Measurements from ENCODE around the gene RIMS1. TPM values are rescaled to one million over a fixed set of nuclear protein-coding genes. Genes with fewer than 3 reads are reported as not detected.

The RIMS1 gene
- total RNA-seq, 1 donor from 2014 or later: 6.3 TPM

- no peak for DNase-seq (ENCODE audit: low spot score in 2 of 2, unreplicated experiment in 2 of 2)
- Mint-ChIP-seq H3K4me1 (no peaks in the 10 kb centered on the region), H3K27me3 (ENCODE audit: low read depth) (no peaks in the 10 kb centered on the region), H3K9me3 (no peaks in the 10 kb centered on the region), H3K36me3 (no peaks in the 10 kb centered on the region), H3K4me3 (no peak overlapping the region), H3K27ac (no peak overlapping the region)
- TF ChIP-seq CTCF (IDR thresholded peaks at IDR 0.05; ENCODE audit: unreplicated experiment): no peak
Measured at GRCh38 chr6:72238021-72238420, 351.7 kb downstream of the RIMS1 start.

DNA sequence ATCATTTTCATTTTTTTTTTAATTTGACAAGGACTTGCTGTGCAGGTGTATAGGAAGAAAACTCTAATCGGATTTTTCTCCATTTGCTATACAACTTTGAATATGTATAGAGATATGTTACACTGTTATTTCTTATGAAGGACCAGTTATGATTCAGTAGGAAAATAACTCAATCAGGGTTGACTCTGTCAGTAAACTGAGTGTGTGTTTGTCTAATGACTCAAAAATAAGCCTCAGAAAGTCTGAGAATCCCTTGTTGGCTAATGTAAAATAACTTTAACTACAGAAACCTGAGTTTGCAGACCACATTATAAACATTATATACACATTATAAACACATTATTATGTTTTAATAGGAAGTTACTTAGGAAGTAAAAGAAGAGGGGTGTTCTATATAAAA, 352.6 kb downstream of the RIMS1 start:
- no peak for DNase-seq (ENCODE audit: low spot score in 2 of 2, unreplicated experiment in 2 of 2)
- no peak for TF ChIP-seq CTCF (IDR thresholded peaks at IDR 0.05; ENCODE audit: unreplicated experiment)
- Mint-ChIP-seq H3K9me3 (no peaks in the 10 kb centered on the region), H3K36me3 (no peaks in the 10 kb centered on the region), H3K4me1 (no peaks in the 10 kb centered on the region), H3K4me3 (no peak overlapping the region), H3K27ac (no peak overlapping the region), H3K27me3 (ENCODE audit: low read depth) (no peaks in the 10 kb centered on the region)

- no peak for DNase-seq (ENCODE audit: low spot score in 2 of 2, unreplicated experiment in 2 of 2)
- Mint-ChIP-seq H3K36me3 (no peaks in the 10 kb centered on the region), H3K4me1 (peaks cover 15% of the 10 kb centered on the region), H3K27me3 (ENCODE audit: low read depth) (no peaks in the 10 kb centered on the region), H3K9me3 (peaks cover 7% of the 10 kb centered on the region), H3K27ac (no peak overlapping the region), H3K4me3 (no peak overlapping the region)
- no peak for TF ChIP-seq CTCF (IDR thresholded peaks at IDR 0.05; ENCODE audit: unreplicated experiment)
Measured at GRCh38 chr6:72245565-72245964, 359.2 kb downstream of the RIMS1 start.

GRCh38 chr6:72246926-72247325, 360.6 kb downstream of the RIMS1 start:
- no peak for TF ChIP-seq CTCF (IDR thresholded peaks at IDR 0.05; ENCODE audit: unreplicated experiment)
- Mint-ChIP-seq H3K27me3 (ENCODE audit: low read depth) (no peaks in the 10 kb centered on the region), H3K36me3 (no peaks in the 10 kb centered on the region), H3K4me1 (peaks cover 15% of the 10 kb centered on the region), H3K27ac (no peak overlapping the region), H3K4me3 (no peak overlapping the region), H3K9me3 (peaks cover 7% of the 10 kb centered on the region)
- no peak for DNase-seq (ENCODE audit: low spot score in 2 of 2, unreplicated experiment in 2 of 2)

DNA sequence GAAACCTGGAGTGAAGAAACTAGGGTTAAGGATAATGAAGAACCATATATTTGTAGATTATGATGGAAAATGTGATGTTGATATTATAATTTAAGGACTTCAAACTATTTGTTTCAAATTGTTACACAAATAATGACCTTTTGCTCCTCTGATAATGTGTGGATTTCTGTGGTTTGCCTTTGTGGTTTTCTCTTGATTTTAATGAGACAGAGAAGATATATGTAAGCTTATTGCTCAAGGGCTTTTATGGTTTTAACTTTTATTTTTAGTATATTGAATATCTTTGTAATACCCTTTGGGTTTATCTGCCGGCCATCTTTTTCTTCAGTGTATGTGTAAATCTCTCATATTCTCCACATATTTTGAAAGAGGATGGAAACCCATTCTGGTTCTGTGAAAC, 362.3 kb downstream of the RIMS1 start:
- peaks cover 7% of the 10 kb centered on the region for H3K9me3 Mint-ChIP-seq

More for the DNA sequence above, 362.3 kb downstream of the RIMS1 start:
- no peak overlapping the region for H3K4me3 Mint-ChIP-seq
- peak overlapping the region; percentile 44 for H3K27ac Mint-ChIP-seq
- peaks cover 15% of the 10 kb centered on the region for H3K4me1 Mint-ChIP-seq
- no peaks in the 10 kb centered on the region for H3K36me3 Mint-ChIP-seq
- TF ChIP-seq CTCF (IDR thresholded peaks at IDR 0.05; ENCODE audit: unreplicated experiment): no peak
- no peak for DNase-seq (ENCODE audit: low spot score in 2 of 2, unreplicated experiment in 2 of 2)
- no peaks in the 10 kb centered on the region for H3K27me3 Mint-ChIP-seq (ENCODE audit: low read depth)

All from mesothelial cell of epicardium (in vitro differentiated cells).